IMR-90 (cell line): Measurements from ENCODE around the gene DHCR7. TPM values are rescaled to one million over a fixed set of nuclear protein-coding genes. Genes with fewer than 3 reads are reported as not detected.

Source experiments
- ATAC-seq: fragments of 200-7000 bp; cut with Tn5 transposase; 2 replicates; pipeline ENCODE4 v1.9.1; 2020; ENCODE audit warnings: low read depth, mild to moderate bottlenecking, moderate library complexity
- BruUV-seq: library from RNA; stranded (reverse); fragments of 400-500 nt; replicated peaks from 2 replicates; lab custom pipeline; 2021; lab: Mats Ljungman, UMichigan
- CTCF ChIA-PET: fragments of 300-600 bp; formaldehyde crosslinking; extraction: SDS; loops from one replicate; lab custom pipeline; 2021; ENCODE audit warnings: antibody characterized with exemption; lab: Yijun Ruan, JAX
- POLR2A ChIA-PET: fragments of 300-600 bp; sonication (Branson Sonifier 250); formaldehyde crosslinking; loops from one replicate; lab custom pipeline; 2022; ENCODE audit warnings: antibody characterized with exemption; ENCODE audit not compliant: unreplicated experiment; lab: Charles Lee
- DNase-seq: peaks from one replicate; pipeline ENCODE4 v3.0.0; 2013
- H2AFZ ChIP-seq: replicated peaks from 2 replicates; pipeline ENCODE3; 2013; ENCODE audit warnings: low read length, mild to moderate bottlenecking; ENCODE audit not compliant: poor library complexity
- H2AK5ac ChIP-seq: 2 replicates; pipeline ENCODE4 v1.6.1; 2013; ENCODE audit warnings: low read depth, low read length, inconsistent platforms
- H2AK9ac ChIP-seq: replicated peaks from 2 replicates; pipeline ENCODE3; 2013; ENCODE audit warnings: mild to moderate bottlenecking, low read depth, low read length, moderate library complexity; ENCODE audit not compliant: poor library complexity
- H2BK120ac ChIP-seq: 2 replicates; pipeline ENCODE4 v1.6.1; 2013; ENCODE audit warnings: low read depth, low read length, inconsistent platforms
- H2BK15ac ChIP-seq: 3 replicates; pipeline ENCODE4 v1.6.1; 2013; ENCODE audit warnings: low read depth, low read length, inconsistent platforms
- H2BK20ac ChIP-seq: 2 replicates; pipeline ENCODE4 v1.6.1; 2013; ENCODE audit warnings: low read depth, mild to moderate bottlenecking, inconsistent platforms, low read length, moderate library complexity
- H2BK5ac ChIP-seq: 2 replicates; pipeline ENCODE4 v1.6.1; 2013; ENCODE audit warnings: mild to moderate bottlenecking, low read depth, low read length, inconsistent platforms; ENCODE audit not compliant: poor library complexity, severe bottlenecking
- H3K14ac ChIP-seq: replicated peaks from 2 replicates; pipeline ENCODE4 v1.6.1; 2013; ENCODE audit warnings: low read depth, low read length, inconsistent platforms
- H3K18ac ChIP-seq: 2 replicates; pipeline ENCODE4 v1.6.1; 2013; ENCODE audit warnings: low read depth, low read length, control low read depth
- H3K23ac ChIP-seq: 2 replicates; pipeline ENCODE4 v1.6.1; 2013; ENCODE audit warnings: low read depth, low read length, inconsistent platforms
- H3K27ac ChIP-seq: 2 replicates; pipeline ENCODE4 v1.5.1; 2013; ENCODE audit warnings: mild to moderate bottlenecking, control low read depth, low read length; ENCODE audit not compliant: insufficient read depth
- H3K27me3 ChIP-seq: 2 replicates; pipeline ENCODE4 v1.6.1; 2013; ENCODE audit warnings: low read length; ENCODE audit not compliant: control insufficient read depth, insufficient read depth
- H3K36me3 ChIP-seq: 2 replicates; pipeline ENCODE4 v1.6.1; 2013; ENCODE audit warnings: low read length, mixed read lengths; ENCODE audit not compliant: control insufficient read depth, insufficient read depth
- H3K4ac ChIP-seq: 2 replicates; pipeline ENCODE4 v1.6.1; 2013; ENCODE audit warnings: low read depth, low read length, inconsistent platforms
- H3K4me1 ChIP-seq: 2 replicates; pipeline ENCODE4 v1.6.1; 2013; ENCODE audit warnings: low read length, mixed read lengths; ENCODE audit not compliant: control insufficient read depth, insufficient read depth
- H3K4me2 ChIP-seq: 2 replicates; pipeline ENCODE4 v1.6.1; 2013; ENCODE audit warnings: low read depth, mild to moderate bottlenecking, control low read depth, low read length, moderate library complexity
- H3K4me3 ChIP-seq: 2 replicates; pipeline ENCODE4 v1.5.1; 2013; ENCODE audit warnings: low read depth, mild to moderate bottlenecking, control low read depth, low read length, moderate library complexity; ENCODE audit not compliant: insufficient read depth
- H3K56ac ChIP-seq: 2 replicates; pipeline ENCODE4 v1.6.1; 2013; ENCODE audit warnings: low read length, inconsistent platforms; ENCODE audit not compliant: insufficient read depth; ENCODE audit errors: extremely low read depth
- H3K79me1 ChIP-seq, 2 experiments: 2 replicates each; pipeline ENCODE4 v1.6.1; 2013; ENCODE audit warnings: low read length in 2 of 2, inconsistent platforms in 1 of 2, low read depth in 1 of 2
- H3K9ac ChIP-seq: 2 replicates; pipeline ENCODE4 v1.6.1; 2013; ENCODE audit warnings: low read depth, low read length, control low read depth
- H3K9me1 ChIP-seq: 2 replicates; pipeline ENCODE4 v1.6.1; 2013; ENCODE audit warnings: low read length, inconsistent platforms; ENCODE audit not compliant: insufficient read depth
- H3K9me3 ChIP-seq: 2 replicates; pipeline ENCODE4 v1.6.1; 2013; ENCODE audit warnings: low read length; ENCODE audit not compliant: control insufficient read depth, insufficient read depth
- H4K20me1 ChIP-seq: 2 replicates; pipeline ENCODE4 v1.6.1; 2013; ENCODE audit warnings: low read length, inconsistent platforms; ENCODE audit not compliant: insufficient read depth
- H4K5ac ChIP-seq: 2 replicates; pipeline ENCODE4 v1.6.1; 2013; ENCODE audit warnings: mild to moderate bottlenecking, low read depth, low read length, control low read depth
- H4K8ac ChIP-seq, 2 experiments: 2 replicates each; pipeline ENCODE4 v1.6.1; 2013; ENCODE audit warnings: low read depth in 2 of 2, low read length in 2 of 2, control low read depth in 1 of 2, inconsistent platforms in 1 of 2
- H4K91ac ChIP-seq: 2 replicates; pipeline ENCODE4 v1.6.1; 2013; ENCODE audit warnings: low read depth, low read length, inconsistent platforms; ENCODE audit not compliant: insufficient read depth
- BHLHE40 ChIP-seq: fragments of 150-350 bp; IDR thresholded peaks from 2 replicates; pipeline ENCODE4 v1.6.1; 2016; ENCODE audit warnings: mild to moderate bottlenecking, low read depth, low read length
- CEBPB ChIP-seq: IDR thresholded peaks from 2 replicates; pipeline ENCODE4 v1.6.1; 2012; ENCODE audit warnings: low read depth, low read length, improper control_type of control experiment
- CHD1 ChIP-seq: IDR thresholded peaks from 2 replicates; pipeline ENCODE4 v1.6.1; 2012; ENCODE audit warnings: low read depth, low read length, improper control_type of control experiment
- FOS ChIP-seq: fragments of 150-350 bp; IDR thresholded peaks from 2 replicates; pipeline ENCODE4 v1.6.1; 2016; ENCODE audit warnings: low read depth, low read length
- MAFK ChIP-seq: IDR thresholded peaks from 2 replicates; pipeline ENCODE4 v1.6.1; 2012; ENCODE audit warnings: low read depth, low read length, improper control_type of control experiment
- MAZ ChIP-seq: IDR thresholded peaks from 2 replicates; pipeline ENCODE4 v1.6.1; 2012; ENCODE audit warnings: low read depth, mild to moderate bottlenecking, low read length, improper control_type of control experiment, moderate library complexity, borderline replicate concordance
- MXI1 ChIP-seq: IDR thresholded peaks from 2 replicates; pipeline ENCODE4 v1.6.1; 2012; ENCODE audit warnings: low read depth, mild to moderate bottlenecking, low read length, moderate library complexity, borderline replicate concordance
- NFE2L2 ChIP-seq: fragments of 150-350 bp; IDR thresholded peaks from 2 replicates; pipeline ENCODE4 v1.6.1; 2016; ENCODE audit warnings: low read depth, mild to moderate bottlenecking, low read length
- POLR2A ChIP-seq: IDR thresholded peaks from 2 replicates; pipeline ENCODE4 v1.6.1; 2012; ENCODE audit warnings: mild to moderate bottlenecking, low read depth, low read length
- RAD21 ChIP-seq: IDR thresholded peaks from 2 replicates; pipeline ENCODE4 v1.6.1; 2012; ENCODE audit warnings: low read length, improper control_type of control experiment
- RCOR1 ChIP-seq: IDR thresholded peaks from 2 replicates; pipeline ENCODE4 v1.6.1; 2012; ENCODE audit warnings: mild to moderate bottlenecking, low read length, improper control_type of control experiment; ENCODE audit not compliant: insufficient replicate concordance
- RFX5 ChIP-seq: IDR thresholded peaks from 2 replicates; pipeline ENCODE4 v1.8.0; 2012; ENCODE audit warnings: low read depth, mild to moderate bottlenecking, low read length, moderate library complexity
- SMC3 ChIP-seq: fragments of 150-350 bp; IDR thresholded peaks from 2 replicates; pipeline ENCODE4 v1.6.1; 2016; ENCODE audit warnings: low read depth, mild to moderate bottlenecking, antibody characterized with exemption, low read length, moderate library complexity
- USF2 ChIP-seq: fragments of 150-350 bp; IDR thresholded peaks from 2 replicates; pipeline ENCODE4 v1.6.1; 2017; ENCODE audit warnings: mild to moderate bottlenecking, antibody characterized with exemption, low read length, low read depth
- WGBS, 2 experiments: methylation state at CpG; one replicate each; pipeline versions ENCODE4 v1.1.5 to v1.1.7; 2013; ENCODE audit warnings: missing lambda C conversion rate in 2 of 2; ENCODE audit not compliant: insufficient read length in 1 of 2; ENCODE audit errors: extremely low coverage in 2 of 2; 5-methylcytosine and 5-hydroxymethylcytosine counted together
- dilution Hi-C: fragments of 300-500 bp; cut with HindIII; formaldehyde crosslinking; loops from one replicate; pipeline ENCODE4 v1.14.3; 2018; ENCODE audit warnings: low sequenced_read_pairs; ENCODE audit not compliant: unreplicated experiment
- in situ Hi-C: fragments of 300-500 bp; cut with MboI; formaldehyde crosslinking; loops from 3 replicates; pipeline ENCODE4 v1.14.3; 2019; ENCODE audit warnings: low sequenced_read_pairs, inconsistent platforms, mixed read lengths
- intact Hi-C: fragments of 100-400 bp; cut with micrococcal nuclease; formaldehyde crosslinking; loops from 2 replicates; pipeline ENCODE4 v1.10.0; 2022
- polyA plus RNA-seq, 3 experiments: library from polyadenylated mRNA; depleted of rRNA; stranded (reverse); fragments of >200 nt; gene quantifications; 2 replicates each; pipeline ENCODE4 v1.2.3, GENCODE V29; 2012; ENCODE audit warnings: low replicate concordance in 1 of 3
- total RNA-seq: library from RNA; depleted of rRNA; stranded (reverse); fragments of >200 nt; gene quantifications from 2 replicates; pipeline ENCODE4 v1.2.3, GENCODE V29; 2012
- TF ChIP-seq, protein P1 (sequence below): conservative IDR thresholded peaks from 2 replicates; pipeline ENCODE4 v1.5.1; 2012; ENCODE audit warnings: mild to moderate bottlenecking, low read depth, low read length, improper control_type of control experiment
- TF ChIP-seq, protein P2 (sequence below): fragments of 150-350 bp; IDR thresholded peaks from 2 replicates; pipeline ENCODE4 v1.6.1; 2016; ENCODE audit warnings: low read depth, mild to moderate bottlenecking, low read length, moderate library complexity, borderline replicate concordance

Gene DHCR7
- total and polyA plus RNA-seq, 2 of the 4 experiments (the other 2 are of a cell fraction) = 22.0 to 43.3 TPM

- dilution Hi-C loops = no loop called here
- in situ Hi-C loops = no loop called here
- Histone ChIP-seq H3K9ac (no peak overlapping the region), H2AFZ (no peak overlapping the region), H2BK120ac (no peak overlapping the region), H3K4ac (no peak overlapping the region), H2AK5ac (no peak overlapping the region), H4K91ac (no peak overlapping the region), H3K14ac (no peak overlapping the region), H3K23ac (no peak overlapping the region), H4K8ac (no peak overlapping the region), H3K18ac (no peak overlapping the region), H3K4me3 (no peak overlapping the region), H3K9me1 (no peaks in the 10 kb centered on the region), H3K27ac (no peak overlapping the region), H2BK20ac (no peak overlapping the region), H4K20me1 (no peaks in the 10 kb centered on the region), H3K36me3 (no peaks in the 10 kb centered on the region), H3K27me3 (peaks cover 14% of the 10 kb centered on the region), H3K56ac (no peak overlapping the region), H3K4me2 (no peak overlapping the region), H3K9me3 (peaks cover 4% of the 10 kb centered on the region; the same call in 1 of the 2 replicates), H2BK15ac (no peak overlapping the region), H2AK9ac (no peak overlapping the region), H3K79me1 (no peaks in the 10 kb centered on the region), H2BK5ac (no peak overlapping the region), H3K4me1 (no peaks in the 10 kb centered on the region), H4K5ac (no peak overlapping the region)
- TF ChIP-seq MAZ (no peak), USF2 (no peak), MAFK (no peak), NFE2L2 (no peak), SMC3 (no peak), CHD1 (no peak), CEBPB (no peak), MXI1 (no peak), FOS (no peak), RCOR1 (no peak), RFX5 (no peak), RAD21 (no peak), POLR2A (no peak), BHLHE40 (no peak)
- TF ChIP-seq, protein P1, sequence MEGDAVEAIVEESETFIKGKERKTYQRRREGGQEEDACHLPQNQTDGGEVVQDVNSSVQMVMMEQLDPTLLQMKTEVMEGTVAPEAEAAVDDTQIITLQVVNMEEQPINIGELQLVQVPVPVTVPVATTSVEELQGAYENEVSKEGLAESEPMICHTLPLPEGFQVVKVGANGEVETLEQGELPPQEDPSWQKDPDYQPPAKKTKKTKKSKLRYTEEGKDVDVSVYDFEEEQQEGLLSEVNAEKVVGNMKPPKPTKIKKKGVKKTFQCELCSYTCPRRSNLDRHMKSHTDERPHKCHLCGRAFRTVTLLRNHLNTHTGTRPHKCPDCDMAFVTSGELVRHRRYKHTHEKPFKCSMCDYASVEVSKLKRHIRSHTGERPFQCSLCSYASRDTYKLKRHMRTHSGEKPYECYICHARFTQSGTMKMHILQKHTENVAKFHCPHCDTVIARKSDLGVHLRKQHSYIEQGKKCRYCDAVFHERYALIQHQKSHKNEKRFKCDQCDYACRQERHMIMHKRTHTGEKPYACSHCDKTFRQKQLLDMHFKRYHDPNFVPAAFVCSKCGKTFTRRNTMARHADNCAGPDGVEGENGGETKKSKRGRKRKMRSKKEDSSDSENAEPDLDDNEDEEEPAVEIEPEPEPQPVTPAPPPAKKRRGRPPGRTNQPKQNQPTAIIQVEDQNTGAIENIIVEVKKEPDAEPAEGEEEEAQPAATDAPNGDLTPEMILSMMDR = no peak
- TF ChIP-seq, protein P2, sequence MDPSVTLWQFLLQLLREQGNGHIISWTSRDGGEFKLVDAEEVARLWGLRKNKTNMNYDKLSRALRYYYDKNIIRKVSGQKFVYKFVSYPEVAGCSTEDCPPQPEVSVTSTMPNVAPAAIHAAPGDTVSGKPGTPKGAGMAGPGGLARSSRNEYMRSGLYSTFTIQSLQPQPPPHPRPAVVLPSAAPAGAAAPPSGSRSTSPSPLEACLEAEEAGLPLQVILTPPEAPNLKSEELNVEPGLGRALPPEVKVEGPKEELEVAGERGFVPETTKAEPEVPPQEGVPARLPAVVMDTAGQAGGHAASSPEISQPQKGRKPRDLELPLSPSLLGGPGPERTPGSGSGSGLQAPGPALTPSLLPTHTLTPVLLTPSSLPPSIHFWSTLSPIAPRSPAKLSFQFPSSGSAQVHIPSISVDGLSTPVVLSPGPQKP = no peak
- no peak for DNase-seq
- intact Hi-C loops = no loop called here
- WGBS, 2 experiments = no CpG with 5 or more reads among the region's 7 CpGs
- ChIA-PET CTCF (interaction anchor here (0.5 kb wide), 1 partner anchor 15 kb away, joined by 3 read pairs; no protein-coding TSS in a partner anchor), POLR2A (no interaction called here)
- ATAC-seq = no peak
- BruUV-seq = no TSS peak
Measured at GRCh38 chr11:71408826-71409225, 39.4 kb downstream of the DHCR7 start.
